Lower lobe of right lung (tissue), 2 donors: ENCODE measurements around the gene PCDHA11. TPM values are rescaled to one million over a fixed set of nuclear protein-coding genes. Genes with fewer than 3 reads are reported as not detected.
"Not testable (repeated sequence)": the region's sequence is repeated elsewhere in the genome, so short reads cannot be mapped to it uniquely, and the experiment has no call there.

Experiments
- ATAC-seq, 2 donors: fragments of 200-7000 bp; cut with Tn5 transposase; one replicate each; pipeline ENCODE4 v1.9.1; 2020 to 2022; ENCODE audit warnings: mild to moderate bottlenecking in 2 of 2, moderate library complexity in 2 of 2
- DNase-seq: peaks from one replicate; pipeline ENCODE4 v3.0.0-alpha.2; 2020
- H3K27ac ChIP-seq: fragments of 200-600 bp; one replicate; pipeline ENCODE4 v1.8.0; 2022
- H3K27me3 ChIP-seq: fragments of 200-600 bp; one replicate; pipeline ENCODE4 v1.8.0; 2022; ENCODE audit warnings: low read depth
- H3K36me3 ChIP-seq: fragments of 200-600 bp; one replicate; pipeline ENCODE4 v1.8.0; 2022; ENCODE audit warnings: mild to moderate bottlenecking
- H3K4me1 ChIP-seq: fragments of 200-600 bp; one replicate; pipeline ENCODE4 v1.8.0; 2022
- H3K4me3 ChIP-seq: fragments of 200-600 bp; one replicate; pipeline ENCODE4 v1.8.0; 2022; ENCODE audit warnings: mild to moderate bottlenecking
- H3K9me3 ChIP-seq: fragments of 200-600 bp; one replicate; pipeline ENCODE4 v1.8.0; 2022
- CTCF ChIP-seq: fragments of 200-600 bp; IDR thresholded peaks from one replicate; pipeline ENCODE4 v1.8.0; 2022; ENCODE audit warnings: antibody characterized with exemption, mild to moderate bottlenecking
- intact Hi-C: fragments of 100-400 bp; cut with DNase I; formaldehyde crosslinking; loops from one replicate; pipeline ENCODE4 v1.11.0; 2022
- long read RNA-seq: library from polyadenylated mRNA; unstranded; transcript quantifications from one replicate; pipeline ENCODE4 v2.0.0, GENCODE V29; 2021
- total RNA-seq: library from RNA; stranded (reverse); fragmentation: NEBNext Ultra II Directional; extraction: Animal tissue kit (Norgen Biotek cat#: 25700); gene quantifications from one replicate; pipeline ENCODE4 v1.2.1, GENCODE V29; 2021
- donor health status: DM: no; HTN: yes; CAD: no; lungs with severe emphysema.

The PCDHA11 gene
- total RNA-seq, result 0.38 TPM
- long read RNA-seq, full-length matches to known transcripts, result 1 of 1 reads
- long read RNA-seq, partial matches to known transcripts, result 0 of 1 reads
- long read RNA-seq, other reads (novel, unspliced or antisense), result 0 of 1 reads

DNA sequence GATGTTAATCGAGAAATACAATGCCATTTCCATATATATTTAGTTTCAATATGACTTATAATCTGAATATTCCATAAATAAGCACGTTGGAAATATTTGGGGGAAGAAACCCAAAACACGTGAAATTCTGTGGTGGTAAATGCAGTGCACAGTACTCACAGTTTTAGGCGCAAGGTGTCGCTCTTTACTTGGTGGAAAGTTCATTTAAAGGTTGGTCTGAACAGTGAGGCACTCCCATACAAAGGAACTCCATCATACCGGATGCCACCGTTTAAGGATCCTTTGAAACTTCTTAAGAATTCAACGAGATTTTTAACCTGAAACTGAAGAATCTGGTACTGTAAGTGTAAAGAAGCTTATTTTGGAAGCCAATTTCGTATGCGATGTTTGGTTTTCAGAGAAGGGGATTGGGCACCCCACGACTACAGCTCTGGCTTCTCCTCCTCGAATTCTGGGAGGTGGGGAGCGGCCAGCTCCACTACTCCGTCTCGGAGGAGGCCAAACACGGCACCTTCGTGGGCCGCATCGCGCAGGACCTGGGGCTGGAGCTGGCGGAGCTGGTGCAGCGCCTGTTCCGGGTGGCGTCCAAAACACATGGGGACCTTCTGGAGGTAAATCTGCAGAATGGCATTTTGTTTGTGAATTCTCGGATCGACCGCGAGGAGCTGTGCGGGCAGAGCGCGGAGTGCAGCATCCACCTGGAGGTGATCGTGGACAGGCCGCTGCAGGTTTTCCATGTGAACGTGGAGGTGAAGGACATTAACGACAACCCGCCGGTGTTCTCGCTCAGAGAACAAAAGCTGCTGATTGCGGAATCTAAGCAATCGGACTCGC lies at the start of gene PCDHA11:
TSS of gene PCDHA11 (plus strand) at position 237 of the 834 bp plus-strand sequence. CDS start at position 384, 147 bp downstream.
- ATAC-seq, result peak; percentile 67 to 76
- TF ChIP-seq CTCF, result peak; percentile 20
- Histone ChIP-seq H3K27me3 (no peaks in the 10 kb centered on the region), H3K9me3 (peaks cover 20% of the 10 kb centered on the region), H3K27ac (no peak within 1 kb of the TSS), H3K4me1 (no peaks in the 10 kb centered on the region), H3K36me3 (no peaks in the 10 kb centered on the region), H3K4me3 (peak within 1 kb of the TSS; percentile 30)
- no peak for DNase-seq
- intact Hi-C loops, result no loop called here

DNA sequence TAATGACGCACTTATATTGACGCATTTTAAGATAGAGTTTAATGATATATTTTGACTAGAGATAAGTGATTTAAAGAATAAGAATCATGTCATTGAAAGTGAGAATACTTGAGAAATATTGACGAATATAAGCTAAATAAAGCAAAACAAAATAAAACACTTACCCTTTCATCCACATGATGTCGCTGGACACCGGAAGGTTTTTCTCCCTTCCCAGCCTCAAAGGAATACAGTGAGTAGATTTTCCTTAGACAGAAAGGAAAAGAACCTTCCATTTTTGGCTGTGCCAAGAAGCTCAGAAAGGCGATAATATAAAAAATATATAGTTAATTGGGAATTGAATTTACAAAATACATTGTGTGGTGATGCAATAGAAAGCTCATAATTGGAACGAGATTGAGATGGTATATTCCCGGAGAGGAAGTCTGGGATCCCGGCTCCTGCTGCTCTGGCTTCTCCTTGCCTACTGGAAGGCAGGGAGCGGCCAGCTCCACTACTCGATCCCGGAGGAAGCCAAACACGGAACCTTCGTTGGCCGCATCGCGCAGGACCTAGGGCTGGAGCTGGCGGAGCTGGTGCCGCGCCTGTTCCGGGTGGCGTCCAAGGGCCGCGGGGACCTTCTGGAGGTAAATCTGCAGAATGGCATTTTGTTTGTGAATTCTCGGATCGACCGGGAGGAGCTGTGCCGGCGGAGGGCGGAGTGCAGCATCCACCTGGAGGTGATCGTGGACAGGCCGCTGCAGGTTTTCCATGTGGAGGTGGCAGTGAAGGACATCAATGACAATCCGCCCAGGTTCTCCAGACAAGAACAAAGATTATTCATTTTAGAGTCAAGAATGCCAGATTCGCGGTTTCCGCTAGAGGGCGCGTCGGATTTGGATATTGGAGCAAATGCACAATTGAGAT lies 47.1 kb upstream of the PCDHA11 start, which contains the start of gene PCDHA5:
TSS of gene PCDHA5 (plus strand) at position 239 of the 906 bp plus-strand sequence.
- H3K4me3 ChIP-seq, result peak within 1 kb of the TSS; percentile 16
- H3K9me3 ChIP-seq, result no peaks in the 10 kb centered on the region
- no peak within 1 kb of the TSS for H3K27ac ChIP-seq
- no peaks in the 10 kb centered on the region for H3K4me1 ChIP-seq
- no peak for ATAC-seq
- no peak for DNase-seq
- no peaks in the 10 kb centered on the region for H3K36me3 ChIP-seq
- TF ChIP-seq CTCF, result peak; percentile 44
- intact Hi-C loops, result no loop called here
- H3K27me3 ChIP-seq, result peaks cover 13% of the 10 kb centered on the region

DNA sequence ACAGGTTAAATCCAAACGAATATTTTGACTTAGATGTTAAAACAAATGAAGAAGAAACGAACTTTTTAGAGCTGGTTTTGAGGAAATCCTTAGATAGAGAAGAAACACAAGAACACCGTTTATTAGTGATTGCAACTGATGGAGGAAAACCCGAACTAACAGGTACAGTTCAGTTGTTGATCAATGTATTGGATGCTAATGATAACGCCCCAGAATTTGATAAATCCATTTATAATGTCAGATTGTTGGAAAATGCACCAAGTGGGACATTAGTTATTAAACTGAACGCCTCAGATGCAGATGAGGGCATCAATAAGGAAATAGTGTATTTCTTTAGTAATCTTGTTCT lies 46.5 kb upstream of the PCDHA11 start:
- H3K36me3 ChIP-seq, result no peaks in the 10 kb centered on the region
- H3K27me3 ChIP-seq, result peaks cover 18% of the 10 kb centered on the region
- ATAC-seq (no peak), DNase-seq (no peak)
- intact Hi-C loops, result no loop called here
- no peaks in the 10 kb centered on the region for H3K9me3 ChIP-seq
- TF ChIP-seq CTCF, result no peak
- no peak overlapping the region for H3K27ac ChIP-seq
- H3K4me3 ChIP-seq, result no peak overlapping the region
- no peaks in the 10 kb centered on the region for H3K4me1 ChIP-seq

GRCh38 chr5:140822969-140823368 lies 45.8 kb upstream of the PCDHA11 start:
- DNase-seq, H3K9me3 ChIP-seq: not testable (repeated sequence)

DNA sequence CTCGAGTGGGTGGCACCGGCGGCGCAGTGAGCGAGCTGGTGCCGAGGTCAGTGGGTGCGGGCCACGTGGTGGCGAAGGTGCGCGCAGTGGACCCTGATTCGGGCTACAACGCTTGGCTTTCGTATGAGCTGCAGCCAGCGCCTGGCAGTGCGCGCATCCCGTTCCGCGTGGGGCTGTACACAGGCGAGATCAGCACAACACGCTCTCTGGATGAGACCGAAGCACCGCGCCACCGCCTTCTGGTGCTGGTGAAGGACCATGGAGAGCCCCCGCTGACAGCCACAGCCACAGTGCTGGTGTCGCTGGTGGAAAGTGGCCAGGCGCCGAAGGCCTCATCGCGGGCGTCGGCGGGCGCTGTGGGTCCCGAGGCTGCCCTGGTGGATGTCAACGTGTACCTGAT lies 45.3 kb upstream of the PCDHA11 start:
- ATAC-seq (no peak), DNase-seq (no peak)
- Histone ChIP-seq H3K36me3 (no peaks in the 10 kb centered on the region), H3K27me3 (peaks cover 26% of the 10 kb centered on the region), H3K4me1 (no peaks in the 10 kb centered on the region), H3K27ac (no peak overlapping the region), H3K4me3 (no peak overlapping the region), H3K9me3 (peaks cover 7% of the 10 kb centered on the region)
- no peak for TF ChIP-seq CTCF
- intact Hi-C loops, result no loop called here

More at GRCh38 chr5:140822969-140823368, 45.8 kb upstream of the PCDHA11 start:
- H3K27ac ChIP-seq, H3K36me3 ChIP-seq, intact Hi-C loops, H3K4me1 ChIP-seq, ATAC-seq, H3K4me3 ChIP-seq: not testable (repeated sequence)
- H3K27me3 ChIP-seq, result peaks cover 21% of the 10 kb centered on the region
